ENCODE measurements around the gene NDST1. TPM values are rescaled to one million over a fixed set of nuclear protein-coding genes. Genes with fewer than 3 reads are reported as not detected.

NDST1 gene
- total RNA-seq, 1 donor from 2014 or later = 228 TPM

DNA sequence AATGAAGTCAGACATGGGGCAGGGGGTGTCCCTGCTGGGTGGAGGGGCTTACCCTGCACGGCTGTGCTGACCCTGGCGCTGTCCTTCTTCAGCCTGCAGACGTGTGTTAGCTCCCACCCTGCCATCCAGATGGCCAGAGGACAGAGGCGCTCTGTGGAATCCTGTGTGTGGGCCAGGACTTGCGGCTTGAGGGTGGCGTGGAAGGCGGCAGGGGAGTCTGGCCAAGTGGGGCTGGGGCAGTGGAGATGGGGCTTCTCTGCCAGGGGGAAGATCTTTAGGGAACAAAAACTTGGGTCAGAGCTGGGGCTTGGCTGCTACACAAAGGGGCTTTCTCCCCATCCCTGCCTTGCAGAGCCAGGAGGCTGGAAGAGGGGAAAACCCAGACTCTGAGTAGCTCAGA lies 86.1 kb downstream of the NDST1 start:
- no peak overlapping the region for H3K4me3 Mint-ChIP-seq (ENCODE audit: unreplicated experiment)
- peaks cover 93% of the 10 kb centered on the region for H3K4me1 Mint-ChIP-seq (ENCODE audit: low read depth)
- H3K27ac Mint-ChIP-seq (ENCODE audit: unreplicated experiment) = peak overlapping the region; percentile 77
- no peaks in the 10 kb centered on the region for H3K27me3 Mint-ChIP-seq (ENCODE audit: low read depth)
- TF ChIP-seq, protein P1, sequence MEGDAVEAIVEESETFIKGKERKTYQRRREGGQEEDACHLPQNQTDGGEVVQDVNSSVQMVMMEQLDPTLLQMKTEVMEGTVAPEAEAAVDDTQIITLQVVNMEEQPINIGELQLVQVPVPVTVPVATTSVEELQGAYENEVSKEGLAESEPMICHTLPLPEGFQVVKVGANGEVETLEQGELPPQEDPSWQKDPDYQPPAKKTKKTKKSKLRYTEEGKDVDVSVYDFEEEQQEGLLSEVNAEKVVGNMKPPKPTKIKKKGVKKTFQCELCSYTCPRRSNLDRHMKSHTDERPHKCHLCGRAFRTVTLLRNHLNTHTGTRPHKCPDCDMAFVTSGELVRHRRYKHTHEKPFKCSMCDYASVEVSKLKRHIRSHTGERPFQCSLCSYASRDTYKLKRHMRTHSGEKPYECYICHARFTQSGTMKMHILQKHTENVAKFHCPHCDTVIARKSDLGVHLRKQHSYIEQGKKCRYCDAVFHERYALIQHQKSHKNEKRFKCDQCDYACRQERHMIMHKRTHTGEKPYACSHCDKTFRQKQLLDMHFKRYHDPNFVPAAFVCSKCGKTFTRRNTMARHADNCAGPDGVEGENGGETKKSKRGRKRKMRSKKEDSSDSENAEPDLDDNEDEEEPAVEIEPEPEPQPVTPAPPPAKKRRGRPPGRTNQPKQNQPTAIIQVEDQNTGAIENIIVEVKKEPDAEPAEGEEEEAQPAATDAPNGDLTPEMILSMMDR (IDR thresholded peaks at IDR 0.05) = no peak
- H3K36me3 Mint-ChIP-seq (ENCODE audit: low read depth) = no peaks in the 10 kb centered on the region
- DNase-seq (ENCODE audit: low spot score) = peak; percentile 51
- H3K9me3 Mint-ChIP-seq (ENCODE audit: low read depth) = no peaks in the 10 kb centered on the region

DNA sequence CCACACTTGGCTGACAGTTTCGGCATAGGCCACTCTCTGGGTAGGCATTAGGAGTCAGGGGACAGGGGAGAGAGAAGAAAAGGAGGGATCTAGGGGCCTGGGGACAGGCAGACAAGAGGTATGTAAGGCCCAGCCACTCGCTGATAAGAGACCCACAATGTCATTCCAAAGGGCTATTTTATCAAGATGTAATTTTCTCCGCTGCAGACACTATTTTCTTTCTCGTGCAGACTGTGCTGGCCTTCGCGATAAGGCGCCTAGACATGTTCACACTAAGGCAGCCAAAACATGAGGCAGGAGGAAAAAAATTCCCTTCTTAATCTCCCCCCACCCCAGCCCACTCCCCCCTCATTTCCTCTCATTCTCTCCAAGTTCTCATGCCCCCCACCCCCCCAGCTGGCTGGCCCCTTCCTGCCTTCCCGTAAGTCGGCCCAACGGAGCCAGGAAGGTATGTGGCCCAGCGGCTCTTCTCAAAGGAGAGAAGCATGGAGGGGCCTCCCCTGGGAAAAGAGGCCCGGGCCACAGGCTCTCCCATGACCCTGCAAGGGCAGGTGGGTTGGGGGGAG lies 87.6 kb downstream of the NDST1 start:
- Mint-ChIP-seq H3K9me3 (ENCODE audit: low read depth) (no peaks in the 10 kb centered on the region), H3K27ac (ENCODE audit: unreplicated experiment) (peak overlapping the region; percentile 95), H3K4me3 (ENCODE audit: unreplicated experiment) (no peak overlapping the region), H3K36me3 (ENCODE audit: low read depth) (no peaks in the 10 kb centered on the region), H3K27me3 (ENCODE audit: low read depth) (no peaks in the 10 kb centered on the region), H3K4me1 (ENCODE audit: low read depth) (peaks cover 93% of the 10 kb centered on the region)
- TF ChIP-seq, protein P1 (IDR thresholded peaks at IDR 0.05) = no peak
- DNase-seq (ENCODE audit: low spot score) = peak; percentile 63

DNA sequence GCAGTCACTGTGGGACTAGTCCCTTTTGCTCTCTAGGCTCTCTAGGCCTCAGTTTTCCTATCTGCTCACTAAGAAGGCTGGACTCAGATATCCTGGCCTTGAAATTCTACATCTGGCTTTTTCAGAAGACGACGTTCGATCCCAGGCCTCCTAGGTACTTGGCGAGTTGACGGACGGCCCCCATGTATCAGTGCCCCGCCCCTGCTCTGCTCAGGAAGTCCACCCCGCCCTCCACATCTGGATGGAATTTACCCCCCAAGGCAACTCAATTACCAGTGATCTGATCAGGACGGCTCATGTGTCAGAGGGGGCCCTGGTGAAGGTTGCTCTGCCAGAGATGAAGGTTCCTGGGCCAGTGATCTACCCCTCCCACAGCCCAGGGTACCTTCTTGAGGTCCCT lies 88.4 kb downstream of the NDST1 start:
- Mint-ChIP-seq H3K9me3 (ENCODE audit: low read depth) (no peaks in the 10 kb centered on the region), H3K27ac (ENCODE audit: unreplicated experiment) (peak overlapping the region; percentile 95), H3K27me3 (ENCODE audit: low read depth) (no peaks in the 10 kb centered on the region), H3K4me1 (ENCODE audit: low read depth) (peaks cover 91% of the 10 kb centered on the region), H3K36me3 (ENCODE audit: low read depth) (no peaks in the 10 kb centered on the region), H3K4me3 (ENCODE audit: unreplicated experiment) (no peak overlapping the region)
- DNase-seq (ENCODE audit: low spot score) = peak; percentile 32
- TF ChIP-seq, protein P1 (IDR thresholded peaks at IDR 0.05) = no peak

DNA sequence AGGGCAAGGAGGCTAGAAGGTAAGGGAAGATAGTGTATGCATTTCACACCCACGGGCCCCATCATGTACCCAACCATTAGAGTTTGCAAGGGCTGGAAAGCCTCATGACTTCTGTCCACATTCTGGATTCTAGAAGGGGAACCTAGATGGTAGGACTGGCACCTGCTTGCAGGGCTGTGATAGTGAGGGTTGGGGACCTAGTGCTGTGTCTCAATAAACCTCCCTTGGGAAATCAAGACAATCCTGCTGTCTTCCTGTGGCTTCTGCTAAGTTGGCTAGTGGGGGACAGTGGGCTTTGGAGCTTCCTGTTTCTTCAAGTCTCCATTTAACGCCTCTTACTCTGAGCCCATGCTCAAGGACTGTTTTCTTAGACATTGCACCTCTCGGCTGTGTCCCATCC lies 88.9 kb downstream of the NDST1 start:
- no peak for DNase-seq (ENCODE audit: low spot score)
- peak overlapping the region; percentile 95 for H3K27ac Mint-ChIP-seq (ENCODE audit: unreplicated experiment)
- TF ChIP-seq, protein P1 (IDR thresholded peaks at IDR 0.05) = no peak
- H3K4me1 Mint-ChIP-seq (ENCODE audit: low read depth) = peaks cover 91% of the 10 kb centered on the region
- no peaks in the 10 kb centered on the region for H3K27me3 Mint-ChIP-seq (ENCODE audit: low read depth)
- no peak overlapping the region for H3K4me3 Mint-ChIP-seq (ENCODE audit: unreplicated experiment)
- no peaks in the 10 kb centered on the region for H3K9me3 Mint-ChIP-seq (ENCODE audit: low read depth)
- H3K36me3 Mint-ChIP-seq (ENCODE audit: low read depth) = no peaks in the 10 kb centered on the region

DNA sequence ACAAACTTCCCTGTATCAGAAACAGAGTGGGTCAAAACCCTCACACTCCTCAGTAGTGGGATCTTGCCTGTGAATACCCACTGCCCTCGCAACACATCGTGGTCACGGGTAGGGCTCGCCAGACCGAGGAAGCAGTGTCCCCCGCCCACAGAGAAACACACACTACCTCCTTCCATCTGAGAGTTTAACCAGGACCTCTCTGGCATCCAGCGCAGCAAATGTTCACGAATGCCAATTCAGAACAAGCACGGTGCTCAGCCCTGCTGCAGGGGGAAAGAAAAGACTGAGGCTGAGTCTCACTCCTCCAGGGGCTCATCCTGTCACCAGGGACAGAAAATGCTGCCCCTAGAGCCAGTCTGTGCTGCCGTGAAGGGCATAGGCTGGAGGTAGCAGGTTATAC lies 90.1 kb downstream of the NDST1 start:
- Mint-ChIP-seq H3K4me1 (ENCODE audit: low read depth) (peaks cover 92% of the 10 kb centered on the region), H3K27me3 (ENCODE audit: low read depth) (no peaks in the 10 kb centered on the region), H3K27ac (ENCODE audit: unreplicated experiment) (peak overlapping the region; percentile 69), H3K9me3 (ENCODE audit: low read depth) (no peaks in the 10 kb centered on the region), H3K36me3 (ENCODE audit: low read depth) (no peaks in the 10 kb centered on the region), H3K4me3 (ENCODE audit: unreplicated experiment) (no peak overlapping the region)
- TF ChIP-seq, protein P1 (IDR thresholded peaks at IDR 0.05) = no peak
- DNase-seq (ENCODE audit: low spot score) = peak; percentile 61

Measured in chondrocyte (in vitro differentiated cells).